Neural progenitor cell (in vitro differentiated cells): ENCODE data around the gene MAGI1. TPM values are rescaled to one million over a fixed set of nuclear protein-coding genes. Genes with fewer than 3 reads are reported as not detected.
A peak's percentile ranks its signal among the peaks of the same experiment; 100 is the strongest.

Experiments
- DNase-seq: peaks from one replicate; pipeline ENCODE4 v3.0.0-alpha.2; 2016; ENCODE audit warnings: low spot score
- H2AFZ ChIP-seq: fragments of 200-600 bp; sonication (generic); replicated peaks from 2 replicates; pipeline ENCODE4 v1.6.1; 2016; ENCODE audit warnings: antibody characterized with exemption
- H3F3A ChIP-seq: fragments of 200-600 bp; sonication (generic); 2 replicates; pipeline ENCODE4 v1.6.1; 2016; ENCODE audit warnings: antibody characterized with exemption, low read depth
- H3K27ac ChIP-seq: fragments of 200-600 bp; sonication (generic); 2 replicates; pipeline ENCODE4 v1.5.1; 2016; ENCODE audit warnings: mild to moderate bottlenecking
- H3K27me3 ChIP-seq: fragments of 200-600 bp; sonication (generic); 2 replicates; pipeline ENCODE4 v1.6.1; 2016; ENCODE audit warnings: mild to moderate bottlenecking, moderate library complexity
- H3K36me3 ChIP-seq: fragments of 200-600 bp; sonication (generic); 2 replicates; pipeline ENCODE4 v1.5.1; 2016
- H3K4me1 ChIP-seq: fragments of 200-600 bp; sonication (generic); 2 replicates; pipeline ENCODE4 v1.6.1; 2016; ENCODE audit warnings: mixed run types
- H3K4me2 ChIP-seq: fragments of 200-600 bp; sonication (generic); 2 replicates; pipeline ENCODE4 v1.6.1; 2016
- H3K4me3 ChIP-seq: fragments of 200-600 bp; sonication (generic); 2 replicates; pipeline ENCODE4 v1.5.1; 2016
- H3K79me2 ChIP-seq: fragments of 200-600 bp; sonication (generic); 2 replicates; pipeline ENCODE4 v1.6.1; 2016; ENCODE audit warnings: low read depth
- H3K9ac ChIP-seq: fragments of 200-600 bp; sonication (generic); 2 replicates; pipeline ENCODE4 v1.6.1; 2016
- H3K9me3 ChIP-seq: fragments of 200-600 bp; sonication (generic); 2 replicates; pipeline ENCODE4 v1.5.1; 2016; ENCODE audit warnings: low read depth
- H4K20me1 ChIP-seq: fragments of 200-600 bp; sonication (generic); 2 replicates; pipeline ENCODE4 v1.6.1; 2016; ENCODE audit warnings: low read depth
- H3K27ac Mint-ChIP-seq: 3 replicates; pipeline ENCODE4 v1.8.0; 2021; ENCODE audit warnings: mixed read lengths
- H3K27me3 Mint-ChIP-seq: 2 replicates; pipeline ENCODE4 v1.8.0; 2022; ENCODE audit warnings: low read depth, mild to moderate bottlenecking, inconsistent platforms, moderate library complexity, mixed read lengths; ENCODE audit not compliant: insufficient read depth
- H3K36me3 Mint-ChIP-seq: 3 replicates; pipeline ENCODE4 v1.8.0; 2021; ENCODE audit warnings: mixed read lengths
- H3K4me1 Mint-ChIP-seq: 3 replicates; pipeline ENCODE4 v1.8.0; 2021; ENCODE audit warnings: mixed read lengths
- H3K4me3 Mint-ChIP-seq: 3 replicates; pipeline ENCODE4 v1.8.0; 2021; ENCODE audit warnings: mild to moderate bottlenecking, moderate library complexity, mixed read lengths
- H3K9me3 Mint-ChIP-seq: 3 replicates; pipeline ENCODE4 v1.8.0; 2020; ENCODE audit warnings: mixed read lengths
- EZH2 ChIP-seq: fragments of 200-600 bp; sonication (generic); IDR thresholded peaks from 2 replicates; pipeline ENCODE4 v1.6.1; 2017; ENCODE audit warnings: antibody characterized with exemption, mild to moderate bottlenecking, moderate library complexity
- EZH2phosphoT487 ChIP-seq: fragments of 200-600 bp; sonication (generic); IDR thresholded peaks from 2 replicates; pipeline ENCODE4 v1.6.1; 2017; ENCODE audit warnings: antibody characterized with exemption
- total RNA-seq: library from RNA; depleted of rRNA; stranded (reverse); fragments of >200 nt; gene quantifications from 2 replicates; pipeline ENCODE4 v1.2.3, GENCODE V29; 2015; ENCODE audit warnings: low replicate concordance
- TF ChIP-seq, protein P1 (sequence below): fragments of 200-600 bp; sonication (generic); IDR thresholded peaks from 2 replicates; pipeline ENCODE4 v1.5.1; 2017; ENCODE audit warnings: antibody characterized with exemption, mild to moderate bottlenecking

The MAGI1 gene
- total RNA-seq, 1 donor from 2014 or later = 40.6 TPM

DNA sequence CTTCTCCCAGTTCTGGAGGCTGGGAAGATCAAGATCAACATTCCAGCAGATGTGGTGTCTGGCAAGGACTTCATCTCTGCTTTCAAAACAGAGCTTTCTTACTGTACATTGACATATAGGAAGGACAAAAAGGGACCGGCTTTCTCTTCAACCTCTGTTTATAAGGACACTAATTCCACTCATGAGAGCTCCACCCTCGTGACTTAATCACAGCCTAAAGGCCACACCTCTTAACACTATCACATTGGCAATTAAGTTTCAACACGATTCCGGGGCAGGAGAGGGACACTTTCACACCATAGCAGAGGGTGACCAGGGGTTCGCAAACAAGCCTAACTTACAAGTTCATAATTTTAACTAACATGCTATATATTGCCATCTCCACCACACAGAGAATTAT is 231.5 kb downstream of the MAGI1 start:
- peaks cover 6% of the 10 kb centered on the region for H4K20me1 ChIP-seq
- no peak overlapping the region for H3K4me2 ChIP-seq
- no peaks in the 10 kb centered on the region for H3K36me3 ChIP-seq
- no peak overlapping the region for H3K27ac ChIP-seq
- peaks cover 6% of the 10 kb centered on the region for H3K36me3 Mint-ChIP-seq
- no peak overlapping the region for H2AFZ ChIP-seq
- no peak overlapping the region for H3K9ac ChIP-seq
- H3K27me3 Mint-ChIP-seq = peaks cover 2% of the 10 kb centered on the region
- peaks cover 21% of the 10 kb centered on the region for H3K9me3 Mint-ChIP-seq
- H3K79me2 ChIP-seq = peaks cover 16% of the 10 kb centered on the region
- H3K27me3 ChIP-seq = no peaks in the 10 kb centered on the region
- DNase-seq = no peak
- TF ChIP-seq EZH2phosphoT487 = no peak
- no peaks in the 10 kb centered on the region for H3K9me3 ChIP-seq
- H3K4me3 ChIP-seq = no peak overlapping the region
- H3K4me1 Mint-ChIP-seq = peaks cover 20% of the 10 kb centered on the region
- H3K27ac Mint-ChIP-seq = no peak overlapping the region
- no peak overlapping the region for H3K4me3 Mint-ChIP-seq
- peaks cover 8% of the 10 kb centered on the region for H3F3A ChIP-seq
- peaks cover 21% of the 10 kb centered on the region for H3K4me1 ChIP-seq

DNA sequence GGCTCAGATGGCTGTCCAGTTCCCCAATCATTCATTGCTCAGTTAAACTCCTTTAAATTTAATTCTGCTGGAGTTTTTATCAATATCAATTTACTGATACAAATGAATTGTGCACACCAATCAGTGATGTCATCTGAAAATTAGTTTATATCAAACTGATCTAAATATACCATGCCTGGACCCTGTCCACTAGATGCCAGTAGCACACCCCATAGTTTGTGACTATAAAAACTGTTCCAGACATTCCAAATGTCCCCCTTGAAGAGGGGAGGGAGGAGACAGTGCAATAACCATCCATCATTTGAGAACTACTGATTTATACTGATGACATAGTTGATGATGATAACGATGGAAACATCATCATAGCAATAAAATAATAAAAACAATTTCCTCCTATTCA is 232.1 kb downstream of the MAGI1 start:
- Mint-ChIP-seq H3K4me1 (peaks cover 14% of the 10 kb centered on the region), H3K9me3 (peaks cover 21% of the 10 kb centered on the region), H3K27me3 (peaks cover 2% of the 10 kb centered on the region), H3K36me3 (peaks cover 6% of the 10 kb centered on the region), H3K4me3 (no peak overlapping the region), H3K27ac (no peak overlapping the region)
- no peaks in the 10 kb centered on the region for H3K9me3 ChIP-seq
- peaks cover 3% of the 10 kb centered on the region for H3F3A ChIP-seq
- no peak for DNase-seq
- H3K27ac ChIP-seq = no peak overlapping the region
- no peak overlapping the region for H3K9ac ChIP-seq
- H3K4me2 ChIP-seq = no peak overlapping the region
- H3K4me3 ChIP-seq = no peak overlapping the region
- no peaks in the 10 kb centered on the region for H3K36me3 ChIP-seq
- TF ChIP-seq EZH2 = no peak
- no peak for TF ChIP-seq EZH2phosphoT487
- TF ChIP-seq, protein P1, sequence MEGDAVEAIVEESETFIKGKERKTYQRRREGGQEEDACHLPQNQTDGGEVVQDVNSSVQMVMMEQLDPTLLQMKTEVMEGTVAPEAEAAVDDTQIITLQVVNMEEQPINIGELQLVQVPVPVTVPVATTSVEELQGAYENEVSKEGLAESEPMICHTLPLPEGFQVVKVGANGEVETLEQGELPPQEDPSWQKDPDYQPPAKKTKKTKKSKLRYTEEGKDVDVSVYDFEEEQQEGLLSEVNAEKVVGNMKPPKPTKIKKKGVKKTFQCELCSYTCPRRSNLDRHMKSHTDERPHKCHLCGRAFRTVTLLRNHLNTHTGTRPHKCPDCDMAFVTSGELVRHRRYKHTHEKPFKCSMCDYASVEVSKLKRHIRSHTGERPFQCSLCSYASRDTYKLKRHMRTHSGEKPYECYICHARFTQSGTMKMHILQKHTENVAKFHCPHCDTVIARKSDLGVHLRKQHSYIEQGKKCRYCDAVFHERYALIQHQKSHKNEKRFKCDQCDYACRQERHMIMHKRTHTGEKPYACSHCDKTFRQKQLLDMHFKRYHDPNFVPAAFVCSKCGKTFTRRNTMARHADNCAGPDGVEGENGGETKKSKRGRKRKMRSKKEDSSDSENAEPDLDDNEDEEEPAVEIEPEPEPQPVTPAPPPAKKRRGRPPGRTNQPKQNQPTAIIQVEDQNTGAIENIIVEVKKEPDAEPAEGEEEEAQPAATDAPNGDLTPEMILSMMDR = no peak
- H2AFZ ChIP-seq = no peak overlapping the region
- peaks cover 3% of the 10 kb centered on the region for H4K20me1 ChIP-seq
- H3K27me3 ChIP-seq = no peaks in the 10 kb centered on the region
- H3K79me2 ChIP-seq = peaks cover 18% of the 10 kb centered on the region
- H3K4me1 ChIP-seq = peaks cover 15% of the 10 kb centered on the region

DNA sequence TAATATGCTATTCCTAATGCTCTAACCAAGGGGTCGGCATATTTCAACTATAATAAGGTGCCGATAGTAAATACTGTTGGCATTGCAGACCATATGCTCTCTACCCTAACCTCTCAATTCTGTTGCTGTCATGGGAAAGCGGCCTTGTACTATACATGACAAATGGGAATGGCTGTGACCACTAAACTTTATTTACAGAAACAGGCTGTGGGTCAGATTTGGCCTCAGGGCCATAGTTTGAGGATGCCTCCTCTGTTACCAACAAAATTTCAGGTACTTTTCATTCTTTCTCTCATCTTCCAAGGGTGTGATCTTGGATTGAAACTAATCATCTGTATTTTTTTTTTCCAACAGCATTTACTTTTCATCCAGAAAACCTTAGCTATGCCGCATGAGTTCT is 242.0 kb downstream of the MAGI1 start:
- Histone ChIP-seq H3K4me2 (peak overlapping the region; percentile 9), H3K27ac (no peak overlapping the region)
- peaks cover 2% of the 10 kb centered on the region for H3K9me3 Mint-ChIP-seq

DNA sequence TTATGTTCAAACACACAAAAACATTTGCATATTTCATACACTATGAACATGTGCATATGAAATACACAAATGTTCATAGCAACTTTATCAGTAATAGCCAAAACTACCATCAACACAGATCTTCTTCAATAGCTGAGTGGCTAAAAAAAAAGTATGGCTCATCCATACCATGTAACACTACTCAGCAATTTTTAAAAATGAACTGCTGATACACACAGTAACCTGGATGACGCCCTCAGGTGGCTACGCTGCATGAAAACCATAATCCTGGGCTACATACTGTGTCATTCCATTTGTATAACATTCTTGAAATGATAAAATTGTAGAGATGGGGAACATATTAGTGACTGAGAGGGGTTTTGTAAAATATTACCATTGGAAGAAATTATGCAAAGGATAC is 243.6 kb downstream of the MAGI1 start:
- H3K79me2 ChIP-seq = peaks cover 47% of the 10 kb centered on the region
- H3K27me3 ChIP-seq = no peaks in the 10 kb centered on the region
- H3K4me2 ChIP-seq = no peak overlapping the region
- Mint-ChIP-seq H3K27ac (no peak overlapping the region), H3K4me3 (no peak overlapping the region), H3K36me3 (no peaks in the 10 kb centered on the region), H3K9me3 (no peaks in the 10 kb centered on the region), H3K4me1 (peaks cover 11% of the 10 kb centered on the region), H3K27me3 (peaks cover 2% of the 10 kb centered on the region)
- TF ChIP-seq, protein P1 = no peak
- TF ChIP-seq EZH2phosphoT487 (no peak), EZH2 (no peak)
- no peaks in the 10 kb centered on the region for H3K9me3 ChIP-seq
- no peak overlapping the region for H2AFZ ChIP-seq
- H3K4me3 ChIP-seq = no peak overlapping the region
- no peak for DNase-seq
- no peak overlapping the region for H3K9ac ChIP-seq
- H4K20me1 ChIP-seq = peaks cover 19% of the 10 kb centered on the region
- peaks cover 18% of the 10 kb centered on the region for H3F3A ChIP-seq
- H3K36me3 ChIP-seq = no peaks in the 10 kb centered on the region
- H3K4me1 ChIP-seq = peaks cover 22% of the 10 kb centered on the region
- no peak overlapping the region for H3K27ac ChIP-seq

More for the DNA sequence above, 242.0 kb downstream of the MAGI1 start:
- H2AFZ ChIP-seq = no peak overlapping the region
- no peaks in the 10 kb centered on the region for H3K9me3 ChIP-seq
- no peak overlapping the region for H3K27ac Mint-ChIP-seq
- TF ChIP-seq EZH2 (no peak), EZH2phosphoT487 (no peak)
- TF ChIP-seq, protein P1 = no peak
- no peak overlapping the region for H3K4me3 ChIP-seq
- no peak for DNase-seq
- peaks cover 7% of the 10 kb centered on the region for H3K4me1 Mint-ChIP-seq
- peaks cover 18% of the 10 kb centered on the region for H3F3A ChIP-seq
- no peak overlapping the region for H3K9ac ChIP-seq
- no peaks in the 10 kb centered on the region for H3K36me3 ChIP-seq
- H3K27me3 Mint-ChIP-seq = no peaks in the 10 kb centered on the region
- H3K27me3 ChIP-seq = no peaks in the 10 kb centered on the region
- no peaks in the 10 kb centered on the region for H3K36me3 Mint-ChIP-seq
- peaks cover 22% of the 10 kb centered on the region for H3K4me1 ChIP-seq
- H4K20me1 ChIP-seq = peaks cover 19% of the 10 kb centered on the region
- peaks cover 39% of the 10 kb centered on the region for H3K79me2 ChIP-seq
- no peak overlapping the region for H3K4me3 Mint-ChIP-seq
